Tracheal epithelial cell (primary cell): Measurements from ENCODE around the gene NVL. TPM values are rescaled to one million over a fixed set of nuclear protein-coding genes. Genes with fewer than 3 reads are reported as not detected.

Experiments
- total RNA-seq: library from RNA; depleted of rRNA; stranded (reverse); fragments of >200 nt; gene quantifications from 2 replicates; pipeline ENCODE4 v1.2.1, GENCODE V29; 2014

Gene NVL
- 22.8 and 24.1 TPM in 2 replicates for total RNA-seq

DNA sequence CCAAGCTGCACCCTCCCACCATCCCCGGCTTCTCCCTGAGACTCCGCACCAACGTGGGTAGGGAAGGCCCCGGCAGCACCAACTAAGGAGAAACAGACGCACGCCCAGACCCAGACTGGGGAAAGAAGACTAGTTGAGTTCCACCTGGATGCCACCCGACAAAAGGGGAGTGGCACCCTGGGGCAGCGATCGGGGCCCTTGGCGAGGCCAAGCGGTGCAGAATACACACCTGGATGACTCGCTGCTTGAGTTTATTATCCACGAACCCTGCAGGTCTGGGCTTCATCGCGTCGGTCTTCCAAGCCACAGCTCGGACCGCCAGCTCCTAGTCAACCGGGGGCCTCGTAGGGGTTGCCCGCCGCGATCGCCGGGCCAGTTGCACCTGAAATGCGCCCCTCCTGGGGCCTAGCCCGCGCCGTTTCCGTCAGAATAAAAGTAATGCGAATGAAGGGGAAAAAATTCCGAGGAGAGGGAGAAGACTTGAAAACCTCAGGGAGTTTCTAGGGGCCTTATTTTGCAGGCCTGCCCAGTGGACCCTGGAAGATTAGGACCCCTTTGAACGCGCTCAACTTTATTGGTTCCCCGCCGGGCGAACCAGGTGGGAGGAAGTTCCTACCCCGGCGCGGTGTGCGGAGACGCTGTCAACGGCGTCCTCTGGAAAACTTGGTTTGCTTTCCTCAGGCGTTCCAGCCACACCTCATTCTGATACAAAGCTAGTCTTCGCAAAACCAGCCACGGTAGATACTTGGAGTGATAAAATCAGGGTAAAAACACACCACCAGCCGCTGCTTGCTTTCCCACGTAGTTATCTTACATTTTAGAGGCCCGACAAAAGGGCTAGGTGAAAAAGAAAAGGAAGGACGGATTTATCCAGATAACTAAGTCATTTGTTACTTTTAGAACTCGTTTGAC lies at the start of gene NVL:
Gene NVL (minus strand): TSS at position 331 of the 912 bp plus-strand sequence. CDS start 45 bp downstream, at position 286.

DNA sequence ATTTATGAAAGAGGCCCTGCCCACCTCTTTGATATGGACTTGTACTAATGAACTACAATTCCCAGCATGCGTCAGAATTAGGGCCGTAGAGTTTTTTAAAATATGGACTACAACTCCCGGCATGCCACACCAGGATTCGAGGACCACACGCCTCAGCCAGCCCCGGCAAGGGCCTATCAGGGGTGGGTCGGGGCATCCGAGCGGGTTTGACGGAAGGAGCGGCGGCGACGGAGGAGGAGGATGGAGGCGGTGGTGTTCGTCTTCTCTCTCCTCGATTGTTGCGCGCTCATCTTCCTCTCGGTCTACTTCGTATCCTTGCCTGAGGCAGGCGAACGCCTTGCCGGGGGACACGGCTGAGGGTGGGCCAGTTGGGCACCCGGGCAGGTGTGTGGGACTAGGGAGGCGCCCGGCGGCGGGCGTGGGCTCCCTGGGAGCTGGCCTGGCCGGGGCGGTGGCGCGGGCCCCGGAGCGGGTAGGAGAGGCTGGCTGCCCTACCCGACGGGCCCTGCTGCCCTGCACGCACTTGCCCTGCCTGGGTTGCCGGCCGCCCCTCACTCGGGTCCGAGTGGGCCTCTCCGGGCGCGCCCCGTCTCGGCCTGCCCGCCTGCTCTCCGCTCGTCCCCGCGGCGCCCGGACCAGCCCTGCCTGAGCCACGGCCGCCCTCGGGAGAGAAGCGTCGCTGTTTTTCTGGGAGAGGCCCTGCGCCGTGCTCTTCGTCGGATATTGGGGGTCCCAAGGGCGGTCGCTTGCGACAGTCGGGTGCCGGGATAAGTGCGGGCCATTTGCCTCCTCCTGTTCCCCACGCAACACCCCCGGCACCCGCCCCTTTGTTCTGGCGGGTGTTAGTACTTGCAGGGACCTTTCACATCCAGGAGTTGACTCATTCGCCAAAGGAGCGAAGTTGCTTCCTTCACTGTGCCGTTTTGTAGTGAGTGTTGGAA lies 27.0 kb upstream of the NVL start, which contains the start of gene CNIH4:
Gene CNIH4 (plus strand): TSS at position 195 of the 941 bp plus-strand sequence. CDS start 46 bp downstream, at position 241.

DNA sequence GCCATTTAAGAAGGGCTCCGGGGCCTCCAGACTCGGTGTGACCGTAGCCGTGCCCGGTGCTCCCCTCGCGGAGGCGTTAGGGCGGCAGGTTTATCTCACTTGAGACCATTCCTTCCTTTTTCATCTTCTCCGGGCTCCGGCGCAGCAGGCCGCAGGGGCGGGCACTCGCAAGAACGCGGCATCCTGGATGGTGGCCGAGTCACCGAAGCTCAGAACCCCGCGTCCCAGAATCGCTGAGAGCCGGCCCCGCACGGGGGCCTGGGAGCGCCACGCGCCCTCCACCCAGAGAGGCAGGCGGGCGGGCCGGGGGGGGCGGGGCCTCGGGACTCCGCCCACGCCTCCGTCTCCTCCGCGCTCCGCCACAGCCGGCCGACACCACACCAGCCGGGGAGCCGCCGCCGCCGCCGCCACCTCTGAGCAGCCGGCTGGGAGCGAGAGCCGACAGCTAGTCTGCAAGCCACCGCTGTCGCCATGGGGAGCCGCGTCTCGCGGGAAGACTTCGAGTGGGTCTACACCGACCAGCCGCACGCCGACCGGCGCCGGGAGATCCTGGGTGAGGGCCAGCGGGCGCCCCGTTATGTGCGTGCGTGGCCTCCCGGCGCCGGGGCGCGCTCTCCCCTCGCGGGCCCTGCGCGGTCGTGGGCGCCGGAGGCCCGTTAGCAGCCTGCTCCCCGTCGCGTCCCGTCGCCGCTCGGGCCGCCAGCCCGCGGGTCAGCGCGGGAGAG lies 146.9 kb downstream of the NVL start, which contains the start of gene DEGS1:
Gene DEGS1 (plus strand): TSS at position 375 of the 725 bp plus-strand sequence. CDS start 97 bp downstream, at position 472.

Other genes starting within 250 kb of the NVL start
- 33.7 and 40.7 TPM in 2 replicates for gene FBXO28, start 216.1 kb downstream of the NVL start, total RNA-seq
- 34.5 and 49.2 TPM in 2 replicates for gene DEGS1, start 146.9 kb downstream of the NVL start, total RNA-seq
- 71.0 and 115 TPM in 2 replicates for gene CNIH4, start 26.7 kb upstream of the NVL start, total RNA-seq
- 39.3 and 49.7 TPM in 2 replicates for gene WDR26, start 104.6 kb upstream of the NVL start, total RNA-seq